ENCODE data around the gene SLC25A11.

Gene SLC25A11

GRCh38 chr17:4893272-4893671 lies 46.6 kb downstream of the SLC25A11 start:
- TF ChIP-seq FOXP2 (optimal IDR thresholded peaks at IDR 0.05; ENCODE audit: borderline replicate concordance, extremely low read depth, extremely low read length, insufficient read depth) (no peak), TAF1 (IDR thresholded peaks at IDR 0.05; ENCODE audit: borderline replicate concordance, insufficient read depth, low read length) (no peak), SIN3A (IDR thresholded peaks at IDR 0.05; ENCODE audit: borderline replicate concordance, insufficient read depth, low read length) (no peak), POLR2AphosphoS5 (IDR thresholded peaks at IDR 0.05; ENCODE audit: low read depth, low read length) (no peak), REST (IDR thresholded peaks at IDR 0.05; ENCODE audit: insufficient read depth in 1 of 2, low read depth in 2 of 2, low read length in 2 of 2) (no peak)

GRCh38 chr17:4892499-4893221 lies 47.2 kb downstream of the SLC25A11 start:
- TF ChIP-seq POLR2AphosphoS5 (IDR thresholded peaks at IDR 0.05; ENCODE audit: low read depth, low read length) (no peak), SIN3A (IDR thresholded peaks at IDR 0.05; ENCODE audit: borderline replicate concordance, insufficient read depth, low read length) (no peak), TAF1 (IDR thresholded peaks at IDR 0.05; ENCODE audit: borderline replicate concordance, insufficient read depth, low read length) (no peak), FOXP2 (optimal IDR thresholded peaks at IDR 0.05; ENCODE audit: borderline replicate concordance, extremely low read depth, extremely low read length, insufficient read depth) (no peak), REST (IDR thresholded peaks at IDR 0.05; ENCODE audit: insufficient read depth in 1 of 2, low read depth in 2 of 2, low read length in 2 of 2) (no peak)

- no peak for TF ChIP-seq FOXP2 (optimal IDR thresholded peaks at IDR 0.05; ENCODE audit: borderline replicate concordance, extremely low read depth, extremely low read length, insufficient read depth)
- TF ChIP-seq TAF1 (IDR thresholded peaks at IDR 0.05; ENCODE audit: borderline replicate concordance, insufficient read depth, low read length), result no peak
- TF ChIP-seq REST (IDR thresholded peaks at IDR 0.05; ENCODE audit: insufficient read depth in 1 of 2, low read depth in 2 of 2, low read length in 2 of 2), result no peak
- no peak for TF ChIP-seq POLR2AphosphoS5 (IDR thresholded peaks at IDR 0.05; ENCODE audit: low read depth, low read length)
These were observed 48.1 kb downstream of the SLC25A11 start for GRCh38 chr17:4891411-4892410.

- TF ChIP-seq POLR2AphosphoS5 (IDR thresholded peaks at IDR 0.05; ENCODE audit: low read depth, low read length), result no peak
- TF ChIP-seq REST (IDR thresholded peaks at IDR 0.05; ENCODE audit: insufficient read depth in 1 of 2, low read depth in 2 of 2, low read length in 2 of 2), result no peak
- no peak for TF ChIP-seq TAF1 (IDR thresholded peaks at IDR 0.05; ENCODE audit: borderline replicate concordance, insufficient read depth, low read length)
- TF ChIP-seq SIN3A (IDR thresholded peaks at IDR 0.05; ENCODE audit: borderline replicate concordance, insufficient read depth, low read length), result no peak
- TF ChIP-seq FOXP2 (optimal IDR thresholded peaks at IDR 0.05; ENCODE audit: borderline replicate concordance, extremely low read depth, extremely low read length, insufficient read depth), result no peak
These were observed 52.3 kb downstream of the SLC25A11 start for GRCh38 chr17:4887581-4887980.
